SJSA1 (cell line): ENCODE results near the gene TFB2M. TPM values are rescaled to one million over a fixed set of nuclear protein-coding genes. Genes with fewer than 3 reads are reported as not detected.
A peak's percentile ranks its signal among the peaks of the same experiment; 100 is the strongest.
"Not testable (repeated sequence)": the region's sequence is repeated elsewhere in the genome, so short reads cannot be mapped to it uniquely, and the experiment has no call there.

Experiments used
- DNase-seq, 2 experiments: peaks; one replicate each; pipeline ENCODE4 v3.0.0-alpha.2; 2015 to 2020; ENCODE audit warnings: low spot score in 2 of 2, low read depth in 1 of 2
- H3K27ac ChIP-seq: fragments of 250-450 bp; sonication (Bioruptor Pico); 2 replicates; pipeline ENCODE4 v1.5.1; 2020; ENCODE audit warnings: mild to moderate bottlenecking, moderate library complexity
- H3K27me3 ChIP-seq: fragments of 250-450 bp; sonication (Bioruptor Pico); replicated peaks from 2 replicates; pipeline ENCODE4 v1.5.1; 2020; ENCODE audit warnings: mild to moderate bottlenecking, moderate library complexity
- H3K36me3 ChIP-seq: fragments of 250-450 bp; sonication (Bioruptor Pico); 2 replicates; pipeline ENCODE4 v1.5.1; 2020; ENCODE audit warnings: mild to moderate bottlenecking
- H3K4me1 ChIP-seq: fragments of 250-450 bp; sonication (Bioruptor Pico); replicated peaks from 2 replicates; pipeline ENCODE4 v1.6.1; 2021; ENCODE audit warnings: mild to moderate bottlenecking
- H3K4me3 ChIP-seq: fragments of 250-450 bp; sonication (Bioruptor Pico); 2 replicates; pipeline ENCODE4 v1.5.1; 2020; ENCODE audit warnings: mild to moderate bottlenecking
- H3K9me3 ChIP-seq: fragments of 250-450 bp; sonication (Bioruptor Pico); replicated peaks from 2 replicates; pipeline ENCODE4 v1.5.1; 2020; ENCODE audit warnings: mild to moderate bottlenecking
- total RNA-seq: library from RNA; depleted of rRNA; stranded (reverse); fragments of >200 nt; shearing (Covaris generic); gene quantifications from 2 replicates; pipeline ENCODE4 v1.2.3, GENCODE V29; 2014; rRNA removed

The TFB2M gene, protein sequence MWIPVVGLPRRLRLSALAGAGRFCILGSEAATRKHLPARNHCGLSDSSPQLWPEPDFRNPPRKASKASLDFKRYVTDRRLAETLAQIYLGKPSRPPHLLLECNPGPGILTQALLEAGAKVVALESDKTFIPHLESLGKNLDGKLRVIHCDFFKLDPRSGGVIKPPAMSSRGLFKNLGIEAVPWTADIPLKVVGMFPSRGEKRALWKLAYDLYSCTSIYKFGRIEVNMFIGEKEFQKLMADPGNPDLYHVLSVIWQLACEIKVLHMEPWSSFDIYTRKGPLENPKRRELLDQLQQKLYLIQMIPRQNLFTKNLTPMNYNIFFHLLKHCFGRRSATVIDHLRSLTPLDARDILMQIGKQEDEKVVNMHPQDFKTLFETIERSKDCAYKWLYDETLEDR
- 21.1 and 31.6 TPM in 2 replicates for total RNA-seq

DNA sequence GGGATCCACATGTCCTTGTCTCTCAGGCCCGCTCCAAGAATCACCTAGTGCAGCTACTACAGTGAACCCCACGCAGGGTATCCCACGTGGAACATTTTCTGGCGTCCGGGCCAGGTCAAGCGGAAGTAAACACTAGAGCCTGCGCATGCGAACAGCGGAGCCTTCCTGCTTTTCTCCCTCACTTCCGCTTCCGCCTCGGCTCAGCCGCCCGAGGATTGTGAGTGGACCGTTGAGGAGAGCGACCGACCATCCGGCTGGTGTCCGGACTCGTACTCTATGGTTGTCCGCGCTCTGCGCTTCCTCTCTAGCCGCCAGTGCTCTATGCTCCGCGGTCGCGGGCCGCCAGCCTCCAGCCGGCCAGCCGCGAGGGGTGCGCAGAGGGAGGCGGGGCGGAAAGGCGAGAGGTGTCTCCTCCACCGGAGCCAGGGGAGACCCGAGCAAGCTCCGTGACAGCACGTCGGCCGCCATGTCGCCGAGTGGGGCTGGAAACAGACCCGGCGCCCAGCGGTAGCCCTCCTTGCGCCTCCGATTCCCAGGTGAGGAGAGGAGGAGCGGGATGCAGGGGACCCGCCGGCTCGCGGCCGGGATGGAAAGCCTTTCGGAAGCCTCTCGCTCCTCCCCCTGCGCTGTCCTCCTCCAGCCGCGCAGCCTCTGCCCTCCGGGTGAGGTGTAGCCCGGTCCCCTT, at the start of gene TFB2M, which contains the start of gene CNST:
TFB2M (minus strand) TSS at position 134 of the 685 bp plus-strand sequence; CDS start at position 11, 123 bp downstream.
CNST (plus strand) TSS at position 329 of the 685 bp plus-strand sequence. CDS start 25,107 bp downstream, outside the sequence.
- Histone ChIP-seq H3K36me3 (peaks cover 24% of the 10 kb centered on the region), H3K4me3 (peak within 1 kb of the TSS; percentile 91), H3K27me3 (no peaks in the 10 kb centered on the region), H3K27ac (peak within 1 kb of the TSS; percentile 45), H3K4me1 (peaks cover 25% of the 10 kb centered on the region), H3K9me3 (no peaks in the 10 kb centered on the region)
- peak; percentile 97 to 98 for DNase-seq

DNA sequence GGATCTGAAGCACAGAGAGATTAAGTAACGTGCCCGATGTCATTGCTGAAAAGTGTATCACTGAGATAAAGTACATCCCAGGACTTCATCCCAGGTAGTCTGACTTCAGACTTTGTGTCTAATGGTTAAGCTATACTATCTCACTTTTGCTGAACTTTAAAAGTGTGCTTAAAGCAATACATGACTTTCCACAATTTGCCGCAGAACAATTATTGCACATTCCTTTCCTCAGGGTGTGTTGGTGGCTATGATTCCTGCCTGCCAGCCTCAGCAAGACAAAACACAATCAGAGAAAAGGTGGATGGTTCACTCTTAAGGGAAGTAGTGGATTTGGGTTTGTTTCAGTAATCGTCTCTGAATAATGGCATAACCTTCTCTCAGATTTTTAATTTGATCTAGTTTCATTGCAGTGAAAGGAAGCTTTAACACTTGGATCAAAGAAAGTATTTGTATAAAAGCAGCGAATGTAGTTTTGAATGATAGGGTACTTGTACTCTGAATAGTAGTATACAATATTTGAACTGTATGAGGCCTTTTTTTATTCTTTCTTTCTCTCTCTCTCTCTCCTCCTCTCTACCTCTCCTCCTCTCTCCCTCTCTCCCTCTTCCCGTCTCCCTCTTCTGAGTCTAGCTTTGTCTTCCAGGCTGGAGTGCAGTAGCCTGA, 47.2 kb upstream of the TFB2M start:
- Histone ChIP-seq H3K27ac (no peak overlapping the region), H3K9me3 (no peaks in the 10 kb centered on the region), H3K27me3 (no peaks in the 10 kb centered on the region; the same call in 1 of the 2 replicates), H3K4me1 (peaks cover 27% of the 10 kb centered on the region), H3K4me3 (no peak overlapping the region), H3K36me3 (0 out of 2 replicates have a peak, but pooled peaks cover 4% of the 10 kb centered on the region)
- DNase-seq, result no peak

DNA sequence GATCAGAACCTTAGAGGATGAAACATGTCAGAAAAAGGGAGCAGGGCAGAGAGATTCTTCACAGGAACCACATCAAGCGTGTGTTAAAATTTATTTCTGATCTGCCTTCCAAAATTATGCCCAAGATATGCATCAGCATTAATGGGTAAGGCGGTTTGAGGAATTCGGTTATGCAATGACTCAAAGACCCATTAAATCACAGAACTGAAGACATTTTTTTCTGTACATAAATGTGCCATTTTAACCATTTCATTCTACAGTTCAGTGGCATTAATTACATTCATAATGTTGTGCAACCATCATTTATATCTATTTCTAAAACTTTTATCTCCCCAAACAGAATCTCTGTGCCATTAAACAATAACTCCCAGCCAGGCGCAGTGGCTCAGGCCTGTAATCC, 43.6 kb upstream of the TFB2M start:
- H3K4me3 ChIP-seq, result no peak overlapping the region
- peak overlapping the region; percentile 68 for H3K27ac ChIP-seq
- no peak for DNase-seq
- peaks cover 24% of the 10 kb centered on the region for H3K4me1 ChIP-seq
- 0 out of 2 replicates have a peak, but pooled peaks cover 4% of the 10 kb centered on the region for H3K36me3 ChIP-seq
- no peaks in the 10 kb centered on the region for H3K9me3 ChIP-seq
- no peaks in the 10 kb centered on the region for H3K27me3 ChIP-seq

DNA sequence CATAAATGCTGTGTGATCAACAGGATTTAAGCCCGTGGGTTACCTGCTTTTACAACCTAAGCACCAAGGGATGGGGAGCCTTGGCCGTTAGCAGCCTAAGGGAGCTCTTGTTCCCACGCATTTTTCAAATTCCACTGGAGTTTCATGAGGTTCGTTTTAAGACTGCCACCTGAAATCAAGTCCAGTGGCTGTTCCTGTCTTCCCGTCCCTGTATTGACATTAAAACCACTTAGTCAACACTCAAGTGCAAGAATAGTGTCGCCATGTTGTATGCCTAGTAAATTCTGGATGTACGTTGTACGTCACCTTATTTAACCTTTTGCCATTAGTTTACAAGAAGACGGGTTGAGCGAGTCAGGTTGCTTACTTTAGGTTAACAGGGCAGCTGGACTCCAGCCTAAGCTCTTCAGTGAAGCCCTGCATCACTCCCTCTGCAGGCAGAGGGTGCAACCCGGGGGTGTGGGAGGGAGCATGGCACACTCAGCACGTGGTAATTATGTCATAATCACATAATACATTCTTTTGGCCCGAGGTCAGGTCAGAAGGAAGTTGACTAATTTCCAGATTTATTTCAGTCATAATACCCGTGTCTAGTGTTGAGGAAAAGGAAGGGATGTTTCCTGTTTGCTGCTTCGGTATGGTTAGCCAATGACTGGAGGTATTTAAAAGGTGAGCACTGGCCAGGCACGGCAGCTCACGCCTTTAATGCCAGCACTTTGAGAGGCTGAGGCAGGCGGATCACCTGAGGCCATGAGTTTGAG, 42.7 kb upstream of the TFB2M start:
- no peaks in the 10 kb centered on the region for H3K27me3 ChIP-seq
- 0 out of 2 replicates have a peak, but pooled peaks cover 4% of the 10 kb centered on the region for H3K36me3 ChIP-seq
- H3K27ac ChIP-seq, result peak overlapping the region; percentile 68
- H3K9me3 ChIP-seq, result no peaks in the 10 kb centered on the region
- DNase-seq, result peak; percentile 78 to 82
- H3K4me3 ChIP-seq, result no peak overlapping the region
- peaks cover 24% of the 10 kb centered on the region for H3K4me1 ChIP-seq

DNA sequence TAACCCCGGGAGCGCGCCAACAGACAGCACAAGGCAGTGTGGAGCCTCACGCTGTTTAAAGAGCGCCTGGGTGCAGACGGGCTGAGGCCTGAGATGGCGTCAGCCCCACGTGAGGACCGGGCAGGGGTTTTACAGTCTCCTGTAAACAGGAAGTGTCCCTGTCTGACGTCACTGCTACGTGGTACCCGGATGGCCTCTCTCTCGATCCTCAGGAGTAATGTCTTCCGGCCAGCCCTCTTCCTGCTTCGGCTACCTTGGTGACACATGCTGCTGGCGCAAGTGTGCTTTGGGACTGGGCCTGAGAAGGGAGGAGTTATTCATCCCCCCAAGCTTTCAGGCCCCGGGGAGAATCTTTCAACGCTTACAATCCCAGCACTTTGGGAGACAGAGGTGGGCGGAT, 41.4 kb upstream of the TFB2M start:
- no peaks in the 10 kb centered on the region for H3K9me3 ChIP-seq
- peaks cover 18% of the 10 kb centered on the region for H3K4me1 ChIP-seq
- no peak overlapping the region for H3K27ac ChIP-seq

DNA sequence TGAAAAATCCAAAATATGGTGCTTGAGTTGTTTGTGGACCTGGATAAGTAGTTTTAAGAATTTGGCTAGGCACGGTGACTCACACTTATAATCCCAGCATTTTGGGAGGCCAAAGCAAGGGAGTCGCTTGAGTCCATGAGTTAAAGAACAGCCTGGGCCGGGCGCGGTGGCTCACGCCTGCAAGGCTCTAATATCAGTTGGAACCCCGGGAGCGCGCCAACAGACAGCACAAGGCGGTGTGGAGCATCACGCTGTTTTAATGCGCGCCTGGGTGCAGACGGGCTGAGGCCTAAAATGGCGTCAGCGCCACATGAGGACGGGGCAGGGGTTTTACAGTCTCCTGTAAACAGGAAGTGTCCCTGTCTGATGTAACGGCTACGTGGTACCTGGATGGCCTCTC, 39.2 kb upstream of the TFB2M start:
- not testable (repeated sequence) for H3K27me3 ChIP-seq, H3K9me3 ChIP-seq, H3K36me3 ChIP-seq, DNase-seq, H3K27ac ChIP-seq, H3K4me3 ChIP-seq
- H3K4me1 ChIP-seq, result peaks cover 18% of the 10 kb centered on the region

More for the DNA sequence above, 41.4 kb upstream of the TFB2M start:
- Histone ChIP-seq H3K36me3 (peaks cover 4% of the 10 kb centered on the region; the same call in 1 of the 2 replicates), H3K4me3 (no peak overlapping the region), H3K27me3 (no peaks in the 10 kb centered on the region)
- no peak for DNase-seq

DNA sequence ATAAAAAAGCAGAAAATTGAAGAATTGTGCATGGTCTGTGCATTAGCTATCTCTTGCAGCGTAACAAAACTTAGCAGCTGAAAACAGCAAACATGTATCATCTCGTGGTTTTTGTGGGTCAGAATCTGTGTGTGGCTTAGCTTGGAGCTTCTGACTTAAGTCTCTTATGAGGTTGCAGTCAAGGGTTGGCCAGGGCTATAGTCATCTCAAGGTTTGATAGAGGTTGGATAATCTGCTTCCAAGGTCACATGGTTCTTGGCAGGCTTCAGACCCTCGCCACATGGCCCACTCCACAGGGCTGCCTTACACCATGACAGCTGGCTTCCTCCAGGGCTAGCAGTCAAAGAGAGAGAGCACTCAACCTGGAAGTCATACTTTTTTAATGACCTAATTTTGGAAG, 36.1 kb upstream of the TFB2M start:
- no peaks in the 10 kb centered on the region for H3K9me3 ChIP-seq
- no peak for DNase-seq
- no peaks in the 10 kb centered on the region for H3K27me3 ChIP-seq
- H3K27ac ChIP-seq, result no peak overlapping the region
- H3K4me1 ChIP-seq, result peaks cover 6% of the 10 kb centered on the region
- peaks cover 7% of the 10 kb centered on the region; the same call in 1 of the 2 replicates for H3K36me3 ChIP-seq
- H3K4me3 ChIP-seq, result no peak overlapping the region

DNA sequence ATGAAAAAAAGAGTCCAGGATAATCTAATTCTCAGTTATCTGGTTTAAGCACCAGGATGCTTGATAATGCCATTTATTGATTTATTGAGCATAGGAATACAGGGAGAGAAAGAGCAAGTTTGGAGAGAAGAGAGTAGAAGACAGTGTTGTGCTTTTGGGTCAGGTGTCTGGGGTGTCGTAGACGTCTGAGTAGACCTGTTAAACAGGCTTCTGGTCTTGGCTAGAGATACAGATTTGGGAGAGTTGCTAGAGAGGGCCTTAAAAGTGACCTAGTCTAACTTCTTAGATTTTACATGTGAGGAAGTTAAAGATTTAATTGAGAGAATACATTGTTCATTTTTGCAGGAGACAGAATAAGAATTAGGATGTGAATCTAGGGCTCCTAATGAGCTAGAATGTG, 34.5 kb upstream of the TFB2M start:
- no peaks in the 10 kb centered on the region for H3K9me3 ChIP-seq
- H3K4me1 ChIP-seq, result peaks cover 14% of the 10 kb centered on the region
- no peak overlapping the region for H3K4me3 ChIP-seq
- H3K36me3 ChIP-seq, result peaks cover 14% of the 10 kb centered on the region; the same call in 1 of the 2 replicates
- DNase-seq, result no peak
- no peak overlapping the region for H3K27ac ChIP-seq
- no peaks in the 10 kb centered on the region for H3K27me3 ChIP-seq

DNA sequence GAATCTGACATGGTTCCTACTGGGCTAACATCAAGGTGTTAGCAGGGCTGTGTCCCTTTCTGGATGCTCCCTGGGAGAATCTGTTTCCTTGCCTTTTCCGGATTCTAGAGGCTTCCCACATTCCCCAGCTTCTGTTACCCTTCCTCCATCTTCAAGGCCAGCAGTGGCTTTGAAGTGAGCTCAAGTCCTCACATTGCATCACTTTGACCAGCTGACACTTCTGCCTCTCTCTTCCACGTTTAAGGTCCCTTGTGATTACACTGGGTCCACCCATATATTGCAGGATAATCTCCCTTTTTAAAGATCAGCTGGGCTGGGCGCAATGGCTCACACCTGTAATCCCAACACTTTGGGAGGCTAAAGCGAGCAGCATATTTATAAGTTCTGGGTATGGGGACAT, 33.3 kb upstream of the TFB2M start:
- no peak overlapping the region for H3K27ac ChIP-seq
- H3K36me3 ChIP-seq, result peaks cover 18% of the 10 kb centered on the region; the same call in 1 of the 2 replicates
- no peak overlapping the region for H3K4me3 ChIP-seq
- DNase-seq, result no peak
- no peaks in the 10 kb centered on the region for H3K27me3 ChIP-seq
- H3K9me3 ChIP-seq, result no peaks in the 10 kb centered on the region
- H3K4me1 ChIP-seq, result peaks cover 14% of the 10 kb centered on the region

DNA sequence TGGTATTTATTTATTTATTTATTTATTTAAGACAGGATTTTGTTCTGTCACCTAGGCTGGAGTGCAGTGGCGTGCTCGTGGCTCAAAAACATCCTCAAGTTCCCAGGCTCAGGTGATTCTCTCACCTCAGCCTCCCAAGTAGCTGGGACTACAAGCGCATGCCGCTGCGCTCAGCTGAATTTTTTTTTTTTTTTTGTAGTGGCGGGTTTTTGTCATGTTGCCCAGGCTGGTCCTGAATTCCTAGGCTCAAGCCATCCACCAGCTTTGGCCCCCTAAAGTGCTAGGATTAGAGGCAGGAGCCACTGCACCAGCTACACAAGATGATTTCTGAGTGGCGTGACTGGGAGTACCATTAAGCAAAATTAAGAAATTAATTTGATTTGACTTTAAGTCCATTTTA, 31.9 kb upstream of the TFB2M start:
- H3K27me3 ChIP-seq, result no peaks in the 10 kb centered on the region
- peaks cover 18% of the 10 kb centered on the region; the same call in 1 of the 2 replicates for H3K36me3 ChIP-seq
- DNase-seq, result no peak
- H3K9me3 ChIP-seq, result no peaks in the 10 kb centered on the region
- peaks cover 25% of the 10 kb centered on the region for H3K4me1 ChIP-seq
- peak overlapping the region; percentile 68 for H3K27ac ChIP-seq
- no peak overlapping the region for H3K4me3 ChIP-seq

DNA sequence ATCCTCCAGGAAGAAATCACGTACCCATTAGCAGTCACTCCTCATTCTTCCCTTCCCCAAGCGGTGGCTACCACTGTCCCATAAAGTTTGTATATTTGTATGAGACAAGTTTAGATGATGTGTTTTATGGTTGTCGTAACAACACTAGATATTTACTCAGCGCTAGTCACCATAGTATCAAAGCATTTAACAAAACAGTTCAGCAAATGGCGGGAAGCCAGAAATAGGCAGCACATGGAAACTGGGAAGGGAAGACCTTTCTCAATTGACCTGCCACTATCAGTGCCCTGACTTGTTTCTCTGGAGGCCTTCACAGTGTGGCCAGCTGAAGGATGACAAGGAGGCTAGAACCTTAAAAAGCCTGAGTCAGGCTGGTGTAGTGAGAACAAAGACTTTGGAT, 31.3 kb upstream of the TFB2M start:
- Histone ChIP-seq H3K4me3 (no peak overlapping the region), H3K27ac (peak overlapping the region; percentile 68), H3K36me3 (peaks cover 16% of the 10 kb centered on the region; the same call in 1 of the 2 replicates), H3K9me3 (no peaks in the 10 kb centered on the region), H3K4me1 (peaks cover 30% of the 10 kb centered on the region), H3K27me3 (no peaks in the 10 kb centered on the region)
- peak; percentile 76 to 77 for DNase-seq

DNA sequence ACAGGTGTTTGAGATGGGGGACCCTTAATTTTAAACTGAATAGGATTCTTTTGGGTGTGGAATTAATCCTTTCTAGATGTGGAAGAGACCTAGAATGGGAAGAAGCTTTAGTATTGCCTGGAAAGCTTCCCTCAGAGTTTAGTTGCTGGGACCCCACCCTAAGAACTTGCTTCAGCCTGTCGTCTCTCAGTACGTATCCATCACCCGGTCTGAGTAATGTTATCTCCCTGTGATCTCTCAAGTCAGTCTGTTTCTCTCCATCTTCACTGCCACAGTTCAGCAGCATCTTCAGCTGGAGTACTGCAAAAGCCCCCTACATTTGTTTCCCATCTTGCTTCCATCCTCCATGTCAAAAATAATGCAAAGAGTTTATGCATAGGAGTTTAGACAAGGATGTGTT, 29.1 kb upstream of the TFB2M start:
- H3K4me3 ChIP-seq, result no peak overlapping the region
- H3K9me3 ChIP-seq, result no peaks in the 10 kb centered on the region
- H3K27me3 ChIP-seq, result no peaks in the 10 kb centered on the region
- peaks cover 36% of the 10 kb centered on the region for H3K4me1 ChIP-seq
- no peak overlapping the region for H3K27ac ChIP-seq
- peaks cover 21% of the 10 kb centered on the region for H3K36me3 ChIP-seq
- DNase-seq, result no peak

DNA sequence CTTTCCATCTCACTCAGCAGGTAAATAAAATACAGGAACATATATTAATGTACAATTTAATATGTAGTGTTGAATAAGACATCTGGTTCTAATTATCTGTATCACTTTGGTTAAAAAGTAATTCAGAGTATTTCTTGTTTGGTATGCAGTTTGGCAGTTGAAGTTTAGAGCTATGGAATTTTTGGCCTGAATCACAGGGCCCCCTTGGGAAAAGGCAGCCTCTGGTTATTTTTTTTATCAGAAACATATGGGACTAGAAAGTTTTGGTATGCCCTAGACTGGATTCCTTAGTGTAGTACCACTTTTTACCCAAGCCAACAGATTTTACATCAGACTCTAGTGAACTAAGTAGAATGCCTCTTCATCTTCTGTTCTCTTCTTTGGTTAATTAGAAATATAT, 26.6 kb upstream of the TFB2M start:
- H3K27me3 ChIP-seq, result no peaks in the 10 kb centered on the region
- H3K9me3 ChIP-seq, result no peaks in the 10 kb centered on the region
- peak overlapping the region; percentile 77 for H3K27ac ChIP-seq
- DNase-seq, result peak; percentile 73 to 88
- peaks cover 21% of the 10 kb centered on the region for H3K36me3 ChIP-seq
- no peak overlapping the region for H3K4me3 ChIP-seq
- H3K4me1 ChIP-seq, result peaks cover 42% of the 10 kb centered on the region
